ENCODE results near the gene CCSER1.

GRCh38 chr4:90318193-90318592 is 191.0 kb downstream of the CCSER1 start:
- TF ChIP-seq CTCF (IDR thresholded peaks at IDR 0.05; ENCODE audit: low read depth, low read length, poor library complexity, severe bottlenecking) (no peak), EZH2phosphoT487 (IDR thresholded peaks at IDR 0.05; ENCODE audit: borderline replicate concordance, low read length) (no peak)
